ENCODE data around the gene RNF5. TPM values are rescaled to one million over a fixed set of nuclear protein-coding genes. Genes with fewer than 3 reads are reported as not detected.

RNF5 gene
- total and polyA plus RNA-seq, 10 of the 15 experiments (the other 5 are each of a cell fraction or from before 2014, with no cell fraction given): 31.4 to 114 (median 62.8) TPM

GRCh38 chr6:32178547-32179440 is 589 bp downstream of the RNF5 start (continued):
- TF ChIP-seq BRCA1 (IDR thresholded peaks at IDR 0.05; ENCODE audit: low read depth, low read length): no peak
- no peak for TF ChIP-seq ZZZ3 (IDR thresholded peaks at IDR 0.05; ENCODE audit: control insufficient read depth, insufficient read length, low read depth)
- no peak for TF ChIP-seq YBX1 (IDR thresholded peaks at IDR 0.05)
- TF ChIP-seq SMAD5 (IDR thresholded peaks at IDR 0.05; ENCODE audit: low read depth): no peak
- peak; percentile 16 to 34; a peak in 2 of 4 replicates for TF ChIP-seq IKZF2 (IDR thresholded peaks at IDR 0.05)
- TF ChIP-seq KLF5 (IDR thresholded peaks at IDR 0.05; ENCODE audit: partially characterized antibody): no peak
- peak; percentile 26; the same call in 1 of the 2 replicates for TF ChIP-seq POLR2AphosphoS5 (IDR thresholded peaks at IDR 0.05; ENCODE audit: low read length)
- peak; percentile 24 for TF ChIP-seq RELA (IDR thresholded peaks at IDR 0.05; ENCODE audit: borderline replicate concordance, partially characterized antibody)
- TF ChIP-seq PKNOX1 (IDR thresholded peaks at IDR 0.05): no peak
- no peak for TF ChIP-seq IRF5 (IDR thresholded peaks at IDR 0.05; ENCODE audit: borderline replicate concordance)
- TF ChIP-seq CTCF (IDR thresholded peaks at IDR 0.05 in 2 of 3, conservative IDR thresholded peaks at IDR 0.05 in 1 of 3; ENCODE audit: control insufficient read depth in 2 of 3, extremely low read depth in 1 of 3, insufficient read depth in 1 of 3, low read depth in 3 of 3, low read length in 3 of 3): no peak
- TF ChIP-seq CHD2 (IDR thresholded peaks at IDR 0.05; ENCODE audit: borderline replicate concordance, low read depth, low read length): no peak
- no peak for TF ChIP-seq FOS (IDR thresholded peaks at IDR 0.05; ENCODE audit: borderline replicate concordance, extremely low read depth, insufficient read length)
- no peak for TF ChIP-seq ZNF207 (IDR thresholded peaks at IDR 0.05; ENCODE audit: borderline replicate concordance)
- no peak; the same call in 1 of the 2 replicates for TF ChIP-seq HCFC1 (IDR thresholded peaks at IDR 0.05; ENCODE audit: low read length)
- TF ChIP-seq ZNF24 (IDR thresholded peaks at IDR 0.05): no peak
- no peak for TF ChIP-seq TCF3 (IDR thresholded peaks at IDR 0.05; ENCODE audit: borderline replicate concordance, insufficient read depth, low read depth, low read length)
- no peak for TF ChIP-seq MYB (IDR thresholded peaks at IDR 0.05; ENCODE audit: borderline replicate concordance, low read depth, low read length)
- no peak for TF ChIP-seq RCOR1 (conservative IDR thresholded peaks at IDR 0.05; ENCODE audit: low read depth, low read length)
- peak in 1 of 2 experiments; percentile 42; a peak in 2 of 4 replicates for TF ChIP-seq BHLHE40 (IDR thresholded peaks at IDR 0.05; ENCODE audit: borderline replicate concordance in 1 of 2, low read depth in 2 of 2, low read length in 1 of 2)
- no peak for TF ChIP-seq ZBTB40 (IDR thresholded peaks at IDR 0.05; ENCODE audit: borderline replicate concordance)

All from GM12878 (cell line).